NOMO-1 treated with DMSO at 0.1 percent for 48 hours (cell line): ENCODE results near the gene LIMS2.

Source experiments
- DNase-seq: peaks from one replicate; lab custom pipeline; 2025; ENCODE audit not compliant: unreplicated experiment; lab: John Stamatoyannopoulos, UW

The LIMS2 gene

DNA sequence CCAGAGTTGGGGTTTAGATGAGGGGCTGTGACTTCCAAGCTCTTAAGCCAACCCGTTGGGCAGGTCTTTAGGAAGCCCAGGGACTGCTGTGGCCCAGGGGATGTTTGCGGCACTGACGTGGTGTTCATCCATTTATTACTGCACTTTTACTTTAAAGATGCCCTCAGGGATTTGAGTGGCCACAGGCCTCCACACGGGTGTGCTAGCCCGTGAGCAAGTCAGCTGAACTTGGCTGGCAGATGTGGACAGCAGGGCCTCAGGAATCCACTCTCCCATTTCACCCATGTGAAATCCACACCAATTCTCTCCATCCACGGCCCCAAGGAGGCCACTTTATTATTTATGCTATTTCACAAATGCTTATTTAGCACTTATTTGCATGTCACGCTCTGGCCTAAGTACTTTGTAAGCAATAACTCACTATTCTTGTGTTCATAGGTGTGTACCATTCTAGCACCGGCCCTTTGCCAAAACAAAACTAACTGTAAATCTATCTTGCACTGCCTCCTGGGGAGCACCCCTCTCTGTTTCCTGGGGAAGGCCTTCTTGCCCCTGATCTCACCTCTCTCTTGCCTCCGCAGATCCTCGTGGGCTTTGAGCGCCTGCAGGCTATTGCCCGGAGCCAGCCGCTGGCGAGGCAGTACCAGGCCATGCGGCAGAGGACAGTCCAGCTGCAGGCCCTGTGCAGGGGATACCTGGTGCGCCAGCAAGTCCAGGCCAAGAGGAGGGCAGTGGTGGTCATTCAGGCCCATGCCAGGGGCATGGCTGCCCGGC lies 68.5 kb downstream of the LIMS2 start:
- DNase-seq, result no peak

DNA sequence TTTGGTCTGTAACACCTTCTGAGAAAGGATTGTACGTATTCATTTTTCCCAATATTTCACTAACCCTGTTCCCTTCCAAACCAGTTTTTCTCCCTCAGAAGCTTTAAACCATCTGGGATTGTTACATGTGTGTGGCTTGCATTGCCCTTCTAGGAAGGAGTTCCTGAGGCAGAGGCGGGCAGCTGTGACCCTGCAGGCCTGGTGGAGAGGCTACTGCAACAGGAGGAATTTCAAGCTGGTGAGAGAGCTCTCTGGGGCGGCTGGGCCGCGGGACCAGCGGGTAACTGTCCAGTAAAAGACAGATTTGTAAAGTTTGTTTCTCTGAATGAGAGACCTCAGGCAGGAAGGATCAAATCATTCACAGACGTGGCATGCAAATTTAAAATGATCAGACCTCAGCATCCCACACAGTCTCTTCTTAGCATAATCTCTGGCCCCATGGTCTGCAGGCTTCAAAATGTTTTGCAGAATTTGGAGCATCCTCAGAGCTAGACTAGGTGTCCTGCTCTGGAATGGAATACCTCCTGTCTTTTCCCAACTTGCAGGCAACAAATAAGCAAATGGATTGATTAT lies 69.6 kb downstream of the LIMS2 start:
- no peak for DNase-seq

DNA sequence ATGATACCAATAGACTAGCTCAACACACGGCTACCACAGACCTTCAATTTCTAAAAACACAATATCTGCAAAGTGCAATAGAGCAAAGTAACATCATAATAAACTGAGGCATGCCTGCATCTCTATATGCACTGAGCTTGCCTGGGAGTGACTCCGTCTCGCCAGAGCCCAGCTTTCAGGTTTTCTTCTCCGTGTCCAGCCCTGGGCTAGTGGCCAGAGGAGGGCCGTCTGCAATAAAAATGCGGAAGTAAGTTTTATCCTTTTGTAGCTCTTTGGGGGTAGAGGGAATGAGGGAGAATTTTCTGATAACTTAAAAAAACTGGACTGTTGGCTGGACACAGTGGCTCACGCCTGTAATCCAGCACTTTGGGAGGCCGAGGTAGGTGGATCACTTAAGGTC lies 70.3 kb downstream of the LIMS2 start:
- no peak for DNase-seq

DNA sequence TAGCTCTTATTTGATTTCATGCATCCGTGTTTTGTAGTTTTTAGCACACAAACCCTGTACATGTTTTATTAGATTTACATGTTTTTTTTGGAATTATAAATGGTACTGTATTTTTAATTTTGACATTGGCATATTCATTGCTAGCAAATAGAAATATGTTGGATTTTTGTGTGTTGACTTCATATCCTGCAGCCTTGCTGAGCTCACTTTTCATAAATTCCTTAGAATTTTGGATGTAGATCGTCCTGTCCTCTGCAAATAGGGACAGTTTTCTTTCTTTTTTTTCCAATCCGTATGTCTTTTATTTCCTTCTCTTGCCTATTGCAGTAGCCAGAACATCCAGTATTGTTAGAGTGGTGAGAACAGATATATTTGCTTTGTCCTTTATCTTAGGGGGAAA lies 76.1 kb downstream of the LIMS2 start:
- DNase-seq, result no peak

DNA sequence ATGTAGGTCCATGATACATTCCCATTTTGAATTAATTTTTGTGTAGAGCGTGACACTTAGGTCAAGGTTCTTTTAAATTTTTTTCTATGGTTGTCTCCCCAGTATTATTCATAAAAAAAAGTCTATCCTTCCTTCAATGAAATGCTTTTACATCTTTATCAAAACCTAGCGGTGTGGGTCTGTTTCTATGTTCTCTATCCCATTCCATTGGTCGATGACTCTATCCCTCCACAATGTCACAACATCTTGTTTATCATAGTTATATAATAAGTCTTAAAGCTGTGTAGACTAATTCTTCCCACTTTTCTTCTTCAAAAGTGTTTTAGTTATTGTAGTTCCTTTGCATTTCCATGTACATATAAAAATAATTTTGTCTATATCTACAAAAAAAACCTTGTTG lies 76.6 kb downstream of the LIMS2 start:
- no peak for DNase-seq

DNA sequence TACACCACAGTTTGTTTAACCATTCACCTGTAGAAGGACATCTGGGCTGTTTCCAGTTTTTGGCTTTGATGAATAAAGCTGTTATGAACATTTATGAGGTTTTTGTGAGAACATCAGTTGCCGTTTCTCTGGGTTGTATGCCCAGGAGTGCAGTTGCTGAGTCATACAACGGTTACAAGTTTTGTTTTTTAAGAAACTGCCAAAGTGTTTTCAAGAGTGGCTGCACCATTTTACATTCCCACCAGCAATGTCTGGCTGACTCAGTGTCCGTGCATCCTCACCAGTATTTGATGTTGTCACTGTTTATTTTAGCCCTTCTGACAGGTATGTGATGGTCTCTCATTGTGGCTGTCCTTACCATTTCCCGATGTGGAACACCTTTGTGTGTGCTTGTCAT lies 77.3 kb downstream of the LIMS2 start:
- no peak for DNase-seq

DNA sequence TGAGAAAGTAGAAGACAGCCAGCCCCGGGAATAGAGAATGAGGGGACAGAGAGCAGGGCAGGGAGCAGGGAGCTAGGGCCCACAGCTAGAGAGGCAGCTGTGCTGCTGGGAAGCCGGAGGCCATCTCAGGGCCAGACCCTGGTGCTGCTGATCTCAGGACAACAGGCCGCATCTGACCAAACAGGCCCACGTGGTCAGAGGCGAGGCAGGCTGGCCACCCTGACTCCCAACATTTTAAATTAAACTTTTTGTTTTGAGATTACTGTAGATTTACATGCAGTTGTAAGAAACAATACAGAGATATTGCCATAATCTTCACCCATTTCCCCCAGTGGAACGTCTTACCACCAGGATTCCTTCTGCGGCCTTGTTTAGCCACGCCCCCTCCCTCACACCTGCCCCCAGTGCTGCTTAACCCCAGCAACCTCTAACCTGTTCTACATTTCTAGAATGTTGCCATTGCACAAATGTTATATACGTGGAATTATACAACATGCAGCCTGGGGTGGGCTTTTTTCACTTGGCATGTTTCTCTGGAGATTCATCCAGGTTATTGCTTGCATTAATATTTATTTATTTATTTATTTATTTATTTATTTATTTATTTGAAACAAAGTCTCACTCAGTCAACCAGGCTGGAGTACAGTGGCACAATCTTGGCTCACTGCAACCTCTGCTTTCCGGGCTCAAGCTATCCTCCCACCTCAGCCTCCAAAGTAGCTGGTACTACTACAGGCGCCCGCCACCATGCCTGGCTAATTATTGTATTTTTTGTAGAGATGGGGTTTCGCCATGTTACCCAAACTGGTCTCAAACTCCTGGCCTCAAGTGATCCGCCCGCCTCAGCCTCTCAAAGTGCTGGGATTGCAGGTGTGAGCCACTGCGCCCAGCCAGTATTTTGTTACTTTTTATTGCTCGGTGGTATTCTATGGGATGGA lies 78.0 kb downstream of the LIMS2 start:
- DNase-seq, result no peak

DNA sequence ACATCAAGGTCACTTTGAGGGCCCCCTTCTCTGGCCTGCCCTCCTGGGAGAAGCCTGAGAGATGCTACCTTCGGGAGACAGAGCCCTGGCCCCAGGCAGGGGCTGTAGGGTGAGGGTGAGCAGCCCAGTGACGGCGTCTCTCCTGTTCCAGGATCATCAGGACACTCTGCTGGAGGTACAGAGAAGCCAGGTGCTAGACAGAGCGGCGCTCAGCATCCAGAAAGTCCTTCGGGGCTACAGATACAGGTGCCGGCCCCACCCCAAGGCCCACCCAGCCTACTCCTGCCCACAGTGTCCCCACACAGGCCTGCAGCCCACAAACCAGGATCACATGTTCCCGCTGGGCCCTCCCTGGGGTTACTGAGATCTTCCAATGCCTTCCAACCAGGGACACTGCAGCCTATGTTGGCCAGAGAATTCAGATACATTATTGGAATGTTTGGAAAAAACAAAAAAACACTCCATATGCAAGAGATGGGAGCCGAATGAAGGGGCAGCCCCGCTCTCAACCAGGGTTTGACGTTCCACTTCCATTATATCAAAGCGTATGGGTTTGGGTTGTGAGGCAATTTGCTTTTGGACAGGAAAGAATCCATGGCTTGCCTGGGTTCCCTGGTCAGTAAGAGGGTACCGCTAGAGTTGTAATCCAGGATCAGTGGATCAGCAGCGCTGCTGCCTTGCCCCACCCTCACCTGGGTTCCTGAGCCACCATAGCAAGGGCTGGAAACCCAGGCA lies 78.9 kb downstream of the LIMS2 start:
- DNase-seq, result no peak

DNA sequence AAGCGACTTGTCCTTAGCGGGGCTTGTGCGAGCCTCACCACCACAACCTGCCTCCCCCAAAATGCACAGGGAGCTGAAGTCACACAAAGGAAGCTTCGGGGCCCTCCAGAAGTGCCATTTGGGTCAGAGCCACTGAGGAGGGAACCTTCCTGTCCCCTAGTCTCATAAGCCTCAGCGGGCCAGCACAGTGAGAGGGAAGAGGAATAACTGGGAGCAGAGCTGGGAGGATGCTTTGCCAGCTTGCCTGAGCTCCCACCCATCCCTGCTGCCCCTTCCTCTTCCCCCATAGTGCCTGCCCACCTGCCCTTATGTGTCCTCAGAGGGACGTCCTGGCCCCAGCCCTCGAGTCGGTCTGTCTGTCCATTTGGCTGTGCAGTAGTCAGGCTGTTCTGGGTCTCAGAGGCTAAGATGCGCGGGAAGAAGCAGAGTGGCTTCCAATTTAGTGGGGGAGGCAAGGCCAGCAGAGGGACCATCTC lies 81.2 kb downstream of the LIMS2 start:
- DNase-seq, result no peak

DNA sequence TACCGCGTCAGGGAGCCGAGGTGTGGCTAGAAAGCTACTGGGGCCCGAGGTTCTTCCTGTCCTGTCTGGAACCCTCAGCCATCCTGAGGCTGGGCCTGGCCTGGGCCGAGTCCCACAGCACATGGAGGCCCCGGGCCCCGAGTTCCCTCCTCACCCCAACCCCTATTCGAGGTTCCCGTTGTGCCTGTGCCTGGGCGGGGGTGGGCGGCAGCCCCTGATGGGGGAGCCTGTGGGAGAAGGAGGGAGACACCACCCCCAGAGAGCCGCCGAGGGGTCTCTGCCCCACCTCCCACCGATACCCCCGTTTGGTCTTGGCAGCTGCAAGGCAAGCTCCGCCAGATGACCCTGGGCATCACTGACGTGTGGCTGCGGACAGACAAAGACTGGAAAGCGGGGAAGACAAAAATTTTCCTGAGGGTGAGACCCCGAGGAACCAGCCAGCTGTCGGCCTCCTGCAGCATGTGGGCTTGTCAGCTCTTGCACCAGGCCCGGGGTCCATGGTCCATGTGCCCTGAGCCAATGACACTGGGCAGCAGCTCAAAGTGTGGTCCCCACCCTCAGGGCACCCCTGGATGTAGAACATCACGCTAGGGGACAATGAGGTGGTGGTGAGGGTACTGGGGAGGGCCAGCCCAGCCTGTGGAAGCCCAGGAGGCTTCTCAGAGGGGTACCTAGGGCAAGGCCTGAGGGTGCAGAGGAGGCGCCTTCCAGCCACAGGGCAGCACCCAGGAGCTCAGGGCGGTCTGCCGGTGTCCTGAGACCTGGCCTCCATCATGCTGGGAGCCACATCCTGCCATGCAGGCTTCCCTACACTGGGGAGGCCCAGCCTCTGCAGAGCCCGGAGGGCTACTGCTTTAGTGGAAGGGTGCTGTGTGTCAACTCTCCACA lies 81.9 kb downstream of the LIMS2 start:
- DNase-seq, result no peak

DNA sequence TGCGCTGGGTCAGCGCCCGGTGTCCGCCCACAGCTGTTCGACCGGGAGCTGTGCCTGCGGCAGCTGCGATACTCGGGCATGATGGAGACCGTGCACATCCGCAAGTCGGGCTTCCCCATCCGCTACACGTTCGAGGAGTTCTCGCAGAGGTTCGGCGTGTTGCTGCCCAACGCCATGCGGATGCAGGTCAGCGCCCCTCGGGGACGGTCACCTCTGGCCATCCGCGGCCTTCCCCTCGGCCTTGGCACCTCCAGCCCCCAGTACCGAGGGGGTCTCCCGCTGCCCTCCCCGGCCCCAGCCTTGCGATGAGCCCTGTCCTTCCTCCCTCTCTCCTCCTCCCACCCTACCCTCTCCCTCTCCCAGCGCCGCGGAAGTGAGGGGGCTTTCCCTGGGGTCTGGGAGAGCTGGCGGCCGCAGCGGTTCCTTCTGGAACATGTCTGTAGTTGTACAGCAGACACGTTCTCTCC lies 82.5 kb downstream of the LIMS2 start:
- DNase-seq, result no peak

DNA sequence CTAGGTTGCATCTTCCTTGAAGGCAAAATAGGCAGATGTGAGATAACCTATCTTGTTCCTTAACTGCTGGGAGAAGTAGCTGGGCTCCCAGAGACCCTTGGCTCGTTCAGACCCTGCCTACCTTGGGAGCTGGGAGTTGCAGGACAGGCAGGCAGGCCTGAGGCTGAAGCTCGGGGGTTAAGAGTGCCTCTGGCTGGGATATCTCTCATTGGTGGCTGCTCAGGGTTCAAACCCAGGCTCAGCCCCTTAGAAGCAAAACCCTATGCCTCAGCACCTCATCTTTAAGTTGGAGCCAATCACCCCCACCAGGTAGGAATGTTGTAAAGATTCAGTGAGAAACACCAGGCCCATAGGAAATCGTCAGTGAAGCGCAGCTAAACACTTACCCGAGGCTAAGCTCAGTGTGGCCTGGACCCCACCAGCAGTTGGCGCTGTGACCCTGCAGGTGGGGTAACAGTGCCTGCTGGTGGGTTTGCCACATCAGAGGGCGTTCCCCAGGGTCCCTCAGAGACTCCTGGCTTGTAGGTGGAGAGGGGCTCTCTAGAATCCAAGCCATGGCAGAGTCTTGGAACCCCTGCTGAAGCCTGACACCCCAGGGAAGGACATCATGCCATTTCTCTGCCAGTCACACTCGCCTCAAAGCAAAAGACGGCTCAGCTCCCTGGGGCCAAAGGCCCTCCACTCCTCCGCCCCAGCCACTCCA lies 84.0 kb downstream of the LIMS2 start:
- peak; percentile 7 for DNase-seq

DNA sequence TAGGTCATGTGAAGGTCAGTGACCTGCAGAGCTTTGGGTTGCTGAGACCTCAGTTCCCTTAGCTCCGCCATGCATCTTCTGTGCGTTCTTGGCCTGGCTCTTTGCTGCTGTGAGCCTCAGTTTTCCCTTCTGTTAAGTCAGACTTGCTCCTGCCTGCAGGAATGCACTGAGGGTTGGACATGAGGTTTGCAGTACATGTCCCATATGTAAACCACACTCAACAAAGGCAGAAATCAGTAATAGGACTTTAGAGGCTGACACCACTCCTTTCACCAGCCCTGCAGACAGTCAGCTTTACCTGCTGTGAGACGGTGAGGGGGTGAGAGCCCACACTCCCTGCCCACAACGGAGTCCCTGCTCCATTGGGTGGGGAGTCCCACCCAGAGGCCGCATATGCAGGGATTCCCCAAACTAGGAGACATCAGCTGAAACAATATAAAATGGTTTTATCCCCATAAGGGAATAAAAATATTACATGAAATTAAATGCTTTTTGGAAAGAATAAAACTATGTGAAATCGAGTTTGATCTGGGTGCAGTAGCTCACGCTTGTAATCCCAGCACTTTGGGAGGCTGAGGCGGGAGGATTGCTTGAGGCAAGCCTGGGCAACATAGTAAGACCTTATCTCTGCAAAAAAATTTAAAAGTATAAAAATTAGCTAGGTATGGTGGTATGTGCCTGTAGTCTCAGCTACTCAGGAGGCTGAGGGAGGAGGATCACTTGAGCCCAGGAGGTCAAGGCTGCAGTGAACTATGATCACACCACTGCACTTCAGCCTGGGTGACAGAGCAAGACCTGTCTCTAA lies 84.7 kb downstream of the LIMS2 start:
- no peak for DNase-seq

DNA sequence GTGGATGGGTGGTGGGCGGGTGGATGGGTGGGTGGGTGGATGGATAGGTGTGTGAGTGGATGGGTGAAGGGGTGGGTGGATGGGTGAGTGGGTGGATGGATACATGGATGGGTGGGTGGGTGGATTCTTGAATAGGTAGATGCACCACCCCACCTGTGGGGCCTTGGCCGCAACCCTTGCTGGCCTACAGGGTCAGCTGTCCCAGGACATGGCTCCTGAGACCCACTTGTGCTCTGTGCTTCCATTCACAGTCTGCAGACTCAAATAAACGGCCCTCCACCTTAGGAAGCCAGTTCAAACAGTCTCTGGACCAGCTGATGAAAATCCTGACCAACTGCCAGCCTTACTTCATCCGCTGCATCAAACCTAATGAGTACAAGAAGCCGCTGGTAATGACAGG lies 85.5 kb downstream of the LIMS2 start:
- no peak for DNase-seq

DNA sequence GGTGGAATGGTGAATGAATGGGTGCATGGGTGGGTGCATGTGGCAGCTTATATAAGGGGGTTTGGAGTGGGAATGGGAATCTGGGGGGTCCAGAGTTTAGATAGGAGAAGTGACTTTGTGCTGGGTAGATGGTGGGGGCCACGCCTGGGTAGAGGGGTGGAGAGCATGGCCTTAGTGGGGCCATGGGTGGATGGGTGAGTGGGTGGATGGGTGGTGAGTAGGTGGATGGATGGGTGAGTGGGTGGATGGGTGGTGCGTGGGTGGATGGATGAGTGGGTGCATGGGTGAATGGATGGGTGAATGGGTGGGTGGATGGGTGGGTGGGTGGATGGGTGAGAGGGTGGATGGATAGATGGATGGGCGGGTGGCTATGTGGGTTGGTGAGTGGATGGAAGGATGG lies 86.0 kb downstream of the LIMS2 start:
- no peak for DNase-seq
